C4-2B (cell line): ENCODE results near the gene SYNPR.

ENCODE experiments used
- H3K27ac ChIP-seq: fragments of 450-650 bp; 2 replicates; pipeline ENCODE4 v1.5.1; 2017
- CTCF ChIP-seq: fragments of 450-650 bp; conservative IDR thresholded peaks from 2 replicates; pipeline ENCODE4 v1.5.1; 2017; ENCODE audit warnings: mild to moderate bottlenecking
- ZFX ChIP-seq: fragments of 450-650 bp; IDR thresholded peaks from 2 replicates; pipeline ENCODE4 v1.6.1; 2017

SYNPR gene

GRCh38 chr3:63413523-63413922 lies 135.4 kb downstream of the SYNPR start:
- no peak overlapping the region for H3K27ac ChIP-seq
- TF ChIP-seq CTCF (no peak), ZFX (no peak)

GRCh38 chr3:63414607-63415006 lies 136.5 kb downstream of the SYNPR start:
- no peak overlapping the region for H3K27ac ChIP-seq
- TF ChIP-seq ZFX: no peak
- no peak for TF ChIP-seq CTCF

GRCh38 chr3:63429905-63430304 lies 151.8 kb downstream of the SYNPR start:
- TF ChIP-seq ZFX: no peak
- TF ChIP-seq CTCF: no peak

GRCh38 chr3:63430875-63431274 lies 152.8 kb downstream of the SYNPR start:
- no peak for TF ChIP-seq ZFX
- H3K27ac ChIP-seq: no peak overlapping the region

More at GRCh38 chr3:63429905-63430304, 151.8 kb downstream of the SYNPR start:
- no peak overlapping the region for H3K27ac ChIP-seq

- TF ChIP-seq CTCF (no peak), ZFX (no peak)
- no peak overlapping the region for H3K27ac ChIP-seq
Observed at GRCh38 chr3:63437858-63438257, 159.8 kb downstream of the SYNPR start.

- no peak overlapping the region for H3K27ac ChIP-seq
- no peak for TF ChIP-seq CTCF
- TF ChIP-seq ZFX: no peak
Observed at GRCh38 chr3:63438826-63439371, 160.8 kb downstream of the SYNPR start.

GRCh38 chr3:63441262-63441661 lies 163.2 kb downstream of the SYNPR start:
- H3K27ac ChIP-seq: no peak overlapping the region
- TF ChIP-seq CTCF (no peak), ZFX (no peak)

GRCh38 chr3:63442918-63443317 lies 164.8 kb downstream of the SYNPR start:
- H3K27ac ChIP-seq: no peak overlapping the region
- no peak for TF ChIP-seq CTCF
- TF ChIP-seq ZFX: no peak
